K562 (cell line): Measurements from ENCODE around the gene ST6GALNAC5.

ENCODE experiments used
- EP300 ChIP-seq: IDR thresholded peaks from 2 replicates; pipeline ENCODE4 v1.6.1; 2012; ENCODE audit warnings: low read length, improper control_type of control experiment
- ZNF134 ChIP-seq: fragments of 250-450 bp; sonication (Bioruptor Pico); conservative IDR thresholded peaks from 2 replicates; pipeline ENCODE4 v1.4.0; 2020

GRCh38 chr1:77095236-77095635 is 228.0 kb downstream of the ST6GALNAC5 start:
- TF ChIP-seq EP300: no peak
- TF ChIP-seq ZNF134 (CRISPR knock-in tag): no peak
